Fibroblast of skin of abdomen (primary cell): ENCODE data around the gene USP5.
"Not testable (repeated sequence)": the region's sequence is repeated elsewhere in the genome, so short reads cannot be mapped to it uniquely, and the experiment has no call there.

ENCODE experiments used
- DNase-seq: peaks from one replicate; pipeline ENCODE4 v3.0.0-alpha.2; 2013

Gene USP5

DNA sequence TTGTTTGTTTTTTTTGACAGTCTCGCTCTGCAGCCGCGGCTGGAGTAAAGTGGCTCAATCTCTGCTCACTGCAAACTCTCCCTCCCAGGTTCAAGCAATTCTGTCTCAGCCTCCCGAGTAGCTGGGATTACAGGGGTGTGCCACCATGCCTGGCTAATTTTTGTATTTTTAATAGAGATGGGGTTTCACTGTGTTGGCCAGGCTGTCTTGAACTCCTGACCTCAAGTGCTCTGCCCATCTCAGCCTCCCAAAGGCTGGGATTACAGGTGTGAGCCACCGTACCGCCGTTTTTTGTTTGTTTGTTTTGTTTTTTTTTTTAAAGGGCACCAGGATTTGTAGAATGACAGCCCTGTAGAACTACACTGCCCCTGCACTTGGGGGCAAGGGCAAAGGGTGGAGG, 36.8 kb downstream of the USP5 start:
- DNase-seq = not testable (repeated sequence)

DNA sequence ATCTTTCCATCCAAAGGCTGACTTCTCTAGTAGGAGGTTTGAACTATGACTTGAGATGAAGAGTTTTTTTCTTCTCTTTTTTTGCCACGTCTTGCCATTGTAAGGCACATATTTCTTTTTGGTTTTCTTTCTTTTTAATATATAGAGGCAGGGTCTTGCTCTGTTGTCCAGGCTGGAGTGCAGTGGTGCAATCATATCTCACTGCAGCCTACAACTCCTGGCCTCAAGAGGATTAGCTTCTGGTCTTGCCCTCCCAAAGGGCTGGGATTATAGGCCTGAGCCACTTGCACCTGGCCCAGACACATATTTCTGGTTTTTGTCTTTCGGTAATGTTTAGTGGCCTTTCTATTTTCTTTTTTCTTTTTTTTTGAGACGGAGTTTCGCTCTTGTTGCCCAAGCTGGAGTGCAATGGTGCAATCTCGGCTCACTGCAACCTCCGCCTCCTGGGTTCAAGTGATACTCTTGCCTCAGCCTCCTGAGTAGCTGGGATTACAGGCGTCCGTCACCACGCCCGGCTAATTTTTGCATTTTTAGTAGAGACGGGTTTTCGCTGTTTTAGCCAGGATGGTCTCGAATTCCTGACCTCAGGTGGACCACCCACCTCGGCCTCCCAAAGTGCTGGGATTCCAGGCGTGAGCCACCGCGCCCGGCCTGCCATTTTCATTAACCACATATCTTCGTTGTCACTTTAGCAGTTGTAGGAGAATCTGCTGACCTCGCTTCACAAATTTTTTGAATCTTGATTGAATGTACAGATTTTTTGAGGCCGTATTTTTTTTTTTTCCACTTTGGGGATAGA, 38.0 kb downstream of the USP5 start:
- not testable (repeated sequence) for DNase-seq

DNA sequence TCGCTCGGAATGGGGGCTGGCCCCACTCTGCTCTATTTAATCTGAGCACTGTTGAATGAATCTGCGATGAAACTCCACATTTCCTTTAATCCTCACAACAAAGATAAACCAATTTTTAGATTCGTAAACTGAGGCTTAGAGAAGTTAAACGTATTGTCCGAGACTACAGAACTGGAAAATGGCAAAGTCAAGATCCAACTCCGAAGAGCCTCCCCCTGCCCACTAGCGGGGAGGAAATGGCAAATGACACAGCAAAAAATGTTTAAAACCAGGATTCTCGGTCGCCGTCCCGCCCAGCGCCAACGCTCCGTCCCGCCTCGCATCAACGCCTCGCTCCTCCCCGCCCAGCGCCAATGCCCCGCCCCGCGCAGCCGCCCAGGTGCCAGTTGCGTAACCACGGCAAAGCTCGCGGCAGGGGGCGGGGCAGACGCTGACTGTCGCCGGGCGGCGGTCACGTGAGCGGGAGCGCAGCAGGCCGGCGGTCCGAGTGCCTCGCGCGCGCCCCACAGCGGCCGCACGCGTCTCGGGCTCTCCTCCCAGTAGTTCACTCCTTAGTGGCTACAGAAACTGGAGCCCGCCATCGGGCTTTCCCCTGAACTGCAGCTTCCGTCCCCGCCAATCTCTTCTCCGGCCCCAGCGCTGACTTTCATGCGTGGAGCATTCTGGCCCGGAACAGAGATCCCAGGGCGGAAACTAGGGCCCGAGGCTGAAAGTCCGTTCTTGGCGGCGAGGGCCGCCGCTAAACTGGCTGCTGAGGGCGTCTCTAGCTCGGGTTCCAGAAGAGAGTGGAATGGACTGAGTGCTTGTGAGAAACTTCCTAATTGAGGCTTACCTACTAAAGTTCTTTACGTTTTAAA, 39.1 kb downstream of the USP5 start:
- peak; percentile 97 for DNase-seq

DNA sequence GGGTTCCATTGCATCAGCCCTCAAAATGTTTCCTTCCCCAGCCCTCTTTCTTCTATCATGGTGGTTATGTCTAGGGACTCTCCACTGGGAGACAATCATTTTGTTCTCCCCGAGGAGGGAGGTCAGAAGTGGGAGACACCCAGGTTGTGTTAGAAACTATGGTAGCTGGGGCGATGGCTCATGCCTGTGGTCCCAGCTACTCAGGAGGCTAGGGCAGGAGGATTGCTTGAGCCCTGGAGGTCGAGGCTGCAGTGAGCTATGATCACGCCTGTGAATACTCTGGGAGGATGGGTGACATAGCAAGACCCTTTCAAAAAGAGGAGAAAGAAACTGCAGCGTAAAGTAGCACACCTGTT, 39.7 kb downstream of the USP5 start:
- no peak for DNase-seq

DNA sequence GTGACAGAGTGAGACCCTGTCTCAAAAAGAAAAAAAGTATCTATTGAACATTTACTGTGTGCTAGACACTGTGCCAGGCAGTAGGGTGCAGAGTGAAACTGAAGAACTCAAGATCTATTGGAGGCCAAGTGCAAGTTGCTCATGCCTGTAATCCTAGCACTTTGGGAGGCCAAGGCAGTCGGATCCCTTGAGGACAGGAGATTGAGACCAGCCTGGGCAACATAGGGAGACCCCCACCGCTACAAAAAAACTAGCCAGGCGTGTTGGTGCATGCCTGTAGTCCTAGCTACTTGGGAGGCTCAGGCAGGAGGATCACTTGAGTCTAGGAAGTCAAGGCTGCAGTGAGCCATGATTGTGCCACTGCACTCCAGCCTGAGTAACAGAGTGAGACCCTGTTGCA, 40.7 kb downstream of the USP5 start:
- not testable (repeated sequence) for DNase-seq

DNA sequence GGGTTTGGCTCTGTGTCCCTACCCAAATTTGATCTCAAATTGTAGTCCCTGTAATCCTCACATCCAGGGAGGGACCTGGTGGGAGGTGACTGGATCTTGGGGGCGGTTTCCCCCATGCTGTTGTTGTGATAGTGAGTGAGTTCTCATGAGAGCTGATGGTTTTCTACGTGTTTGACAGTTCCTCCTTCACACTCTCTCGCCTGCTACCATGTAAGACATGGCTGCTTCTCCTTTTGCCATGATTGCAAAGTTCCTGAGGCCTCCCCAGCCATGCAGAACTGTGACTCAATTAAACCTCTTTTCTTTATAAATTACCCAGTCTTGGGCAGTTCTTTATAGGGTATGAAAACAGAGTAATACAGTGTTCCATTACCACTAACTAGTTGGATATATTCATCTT, 42.4 kb downstream of the USP5 start:
- no peak for DNase-seq

DNA sequence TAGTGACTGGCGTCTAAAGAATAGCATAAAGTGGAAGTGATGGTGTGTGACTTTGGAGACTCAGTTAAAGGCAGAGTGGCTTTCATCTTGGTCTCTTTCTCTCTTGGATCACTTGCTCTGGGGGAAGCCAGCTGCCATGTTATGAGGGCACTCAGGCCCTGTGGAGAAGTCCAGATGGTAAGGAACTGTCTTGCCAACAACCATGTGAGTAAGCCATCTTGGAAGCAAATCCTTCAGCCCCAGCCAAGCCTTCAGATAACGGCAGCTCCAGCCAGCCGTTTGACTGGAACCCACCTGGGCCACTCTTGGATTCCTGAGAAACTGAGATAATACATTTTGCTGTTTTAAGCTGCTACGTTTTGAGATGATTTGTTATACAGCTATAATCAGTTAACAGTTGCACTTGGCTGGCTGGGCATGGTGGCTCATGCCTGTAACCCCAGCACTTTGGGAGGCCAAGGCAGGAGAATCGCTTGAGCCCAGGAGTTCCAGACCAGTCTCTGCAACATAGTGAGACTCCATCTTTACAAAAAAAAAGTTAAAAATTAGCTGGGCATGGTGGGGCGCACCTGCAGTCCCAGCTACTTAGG, 45.0 kb downstream of the USP5 start:
- DNase-seq = no peak

DNA sequence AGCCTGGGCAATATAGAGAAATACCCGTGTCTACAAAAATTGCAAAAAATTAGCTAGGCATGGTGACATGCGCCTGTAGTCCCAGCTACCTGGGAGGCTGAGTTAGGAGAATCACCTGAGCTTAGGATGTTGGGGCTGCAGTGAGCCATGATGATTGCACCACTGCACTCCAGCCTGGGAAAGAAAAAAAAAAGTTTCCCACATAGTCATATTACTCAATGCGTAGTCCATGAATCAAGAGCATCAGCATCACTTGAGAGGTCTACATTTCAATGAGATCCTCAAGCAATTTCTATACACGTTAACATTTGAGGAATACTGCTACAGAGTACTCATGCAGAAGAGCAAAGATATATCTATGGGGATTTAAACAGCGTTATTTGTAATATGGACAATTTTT, 47.5 kb downstream of the USP5 start:
- no peak for DNase-seq

DNA sequence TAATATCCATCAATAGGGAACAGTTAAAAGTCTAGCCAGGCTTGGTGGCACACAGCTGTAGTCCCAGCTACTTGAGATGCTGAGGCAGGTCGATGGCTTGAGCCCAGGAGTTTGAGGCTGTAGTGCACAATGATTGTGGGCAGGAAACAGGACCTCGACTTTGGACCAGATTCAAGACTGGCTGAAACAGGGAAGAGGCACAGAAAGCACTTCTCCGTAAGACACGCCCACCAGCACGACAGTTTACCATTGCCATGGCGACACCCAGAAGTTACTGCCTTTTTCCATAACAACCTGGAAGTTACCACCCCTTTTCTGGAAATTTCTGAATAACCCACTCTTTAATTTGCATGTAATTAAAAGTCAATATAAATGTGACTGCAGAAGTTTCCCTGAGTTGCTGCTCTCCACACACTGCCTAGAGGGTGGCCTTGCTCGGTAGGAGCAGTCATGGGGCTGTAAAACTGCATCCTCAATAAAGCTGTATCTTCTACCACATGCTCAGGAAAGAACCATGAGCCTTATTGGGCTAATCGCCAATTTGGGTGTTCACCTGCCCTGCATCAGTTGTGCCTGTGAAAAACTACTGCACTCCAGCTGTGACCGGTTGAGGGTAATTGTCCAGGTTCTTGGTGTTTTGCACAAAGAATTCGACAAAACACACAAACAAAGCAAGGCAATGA, 48.0 kb downstream of the USP5 start:
- no peak for DNase-seq

DNA sequence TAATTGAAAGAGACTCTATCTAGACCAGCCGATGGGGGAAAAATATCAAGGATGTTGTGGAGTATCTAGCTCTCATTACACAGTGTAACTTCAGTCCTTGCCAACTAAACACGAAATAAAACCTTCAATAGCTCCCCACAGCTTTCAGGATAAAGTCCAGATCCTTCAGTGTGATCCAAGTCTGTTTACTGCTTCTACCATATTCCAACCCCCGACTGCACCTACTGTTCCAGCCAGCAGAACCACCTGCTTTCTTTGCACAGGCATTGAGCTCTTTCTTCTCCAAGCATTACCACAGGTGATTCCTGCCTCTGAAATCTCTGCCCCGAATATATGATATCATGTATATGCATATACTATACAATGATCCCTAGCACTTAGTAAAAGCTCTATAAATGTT, 50.5 kb downstream of the USP5 start:
- no peak for DNase-seq

DNA sequence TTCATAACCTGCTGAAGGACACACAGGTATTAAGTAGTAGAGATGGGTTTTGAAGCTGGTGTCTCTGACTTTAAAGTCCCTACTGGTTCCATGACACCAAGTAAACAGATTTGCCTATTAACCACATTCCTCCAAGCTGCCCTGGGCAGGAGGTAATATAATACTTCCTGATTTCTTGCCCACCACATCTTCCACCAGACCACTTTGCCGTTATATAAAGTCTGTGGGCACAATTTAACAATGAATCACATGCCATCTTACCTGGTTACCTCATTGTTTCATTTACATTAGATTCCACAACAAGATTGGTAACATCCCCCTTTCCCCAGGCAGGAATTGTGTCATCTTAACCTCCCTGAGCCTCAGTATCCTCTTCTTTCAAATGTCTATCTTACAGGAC, 51.8 kb downstream of the USP5 start:
- no peak for DNase-seq

DNA sequence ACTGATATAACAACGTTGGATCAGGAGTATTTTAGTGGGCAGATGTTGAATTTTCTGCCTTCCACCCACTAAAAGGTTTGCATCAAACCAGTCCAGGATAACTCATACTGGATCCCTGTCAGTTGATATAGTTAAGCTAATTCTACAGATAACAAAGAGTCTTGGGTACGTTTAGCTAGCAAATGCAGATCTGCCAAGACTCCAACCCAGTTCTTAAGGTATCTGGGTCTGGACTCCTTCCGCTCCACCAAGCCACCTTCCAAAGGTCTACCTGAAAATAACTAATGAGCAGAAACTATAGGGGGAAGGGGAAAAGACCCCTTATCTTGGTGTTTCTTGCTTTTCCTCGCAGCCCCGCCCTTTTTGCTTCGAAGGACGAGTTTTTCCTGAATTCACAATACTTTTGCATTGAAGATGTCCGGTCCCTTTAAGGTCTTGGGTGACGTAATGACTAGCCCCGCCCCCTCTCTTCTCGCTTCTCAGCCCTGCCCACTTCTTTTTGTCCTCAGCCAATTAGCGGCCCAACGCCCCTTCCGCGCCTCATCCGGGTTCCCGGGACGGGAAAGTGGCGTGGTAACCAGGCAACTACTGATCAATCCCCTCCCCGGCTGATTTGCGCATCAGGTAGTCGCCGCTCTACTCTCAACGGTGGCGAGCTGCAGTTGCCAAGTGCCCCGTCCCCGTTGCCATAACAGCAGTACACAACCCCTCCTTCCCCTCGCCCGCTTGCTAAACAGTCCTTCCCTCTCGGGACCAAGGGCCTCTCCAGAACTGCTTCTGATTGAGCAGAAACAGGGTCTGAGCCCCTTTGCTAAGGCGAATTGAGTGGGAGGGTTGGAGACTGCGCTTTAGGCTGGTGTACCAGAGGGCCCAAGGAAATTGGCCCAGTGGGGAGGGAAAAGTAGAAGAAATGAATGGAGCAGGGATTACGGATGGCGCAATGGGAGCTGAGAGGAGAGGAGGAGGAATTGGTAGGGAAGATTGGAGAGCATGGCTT, 52.6 kb downstream of the USP5 start, which contains the start of gene LRRC23:
Gene LRRC23 (plus strand): TSS at position 543 of the 997 bp plus-strand sequence. CDS start 812 bp downstream, outside the sequence.
- peak; percentile 95 for DNase-seq

DNA sequence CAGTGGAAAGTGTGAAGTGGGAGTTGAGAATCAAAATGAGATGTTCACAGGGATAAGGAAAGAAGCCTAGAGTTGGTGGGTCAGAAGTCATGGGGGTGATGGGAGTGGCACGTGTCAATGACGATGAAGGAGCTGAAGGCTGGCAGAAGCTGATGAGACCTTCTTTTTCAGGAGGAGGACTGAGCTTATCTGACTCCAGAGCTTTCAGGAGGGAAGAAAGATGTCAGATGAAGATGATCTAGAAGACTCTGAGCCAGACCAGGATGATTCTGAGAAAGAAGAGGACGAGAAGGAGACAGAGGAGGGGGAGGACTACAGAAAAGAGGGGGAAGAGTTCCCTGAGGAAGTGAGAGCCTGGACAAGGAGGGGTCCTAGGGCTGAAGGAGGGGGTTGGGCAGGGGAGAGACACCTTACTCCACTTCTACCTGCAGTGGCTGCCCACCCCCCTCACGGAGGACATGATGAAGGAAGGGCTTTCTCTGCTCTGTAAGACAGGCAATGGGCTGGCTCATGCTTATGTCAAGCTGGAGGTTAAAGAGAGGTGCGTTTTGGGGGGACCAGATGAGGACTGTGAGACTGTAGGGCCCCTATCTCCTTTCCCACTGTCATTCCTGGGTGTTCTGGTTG, 53.6 kb downstream of the USP5 start:
- no peak for DNase-seq

DNA sequence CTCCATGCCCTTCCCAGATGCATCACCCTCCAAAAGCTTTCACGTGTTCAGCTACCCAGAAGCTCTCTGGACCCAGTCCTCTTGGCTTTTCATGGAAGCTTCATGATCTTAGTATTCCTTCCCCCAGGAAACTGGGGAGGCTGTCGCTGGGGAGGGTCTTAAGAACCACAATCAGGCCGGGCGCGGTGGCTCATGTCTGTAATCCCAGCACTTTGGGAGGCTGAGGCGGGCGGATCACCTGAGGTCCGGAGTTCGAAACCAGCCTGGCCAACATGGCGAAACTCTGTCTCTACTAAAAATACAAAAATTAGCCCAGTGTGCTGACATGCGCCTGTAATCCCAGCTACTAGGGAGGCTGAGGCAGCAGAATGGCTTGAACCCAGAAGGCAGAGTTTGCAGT, 56.2 kb downstream of the USP5 start:
- DNase-seq = not testable (repeated sequence)

DNA sequence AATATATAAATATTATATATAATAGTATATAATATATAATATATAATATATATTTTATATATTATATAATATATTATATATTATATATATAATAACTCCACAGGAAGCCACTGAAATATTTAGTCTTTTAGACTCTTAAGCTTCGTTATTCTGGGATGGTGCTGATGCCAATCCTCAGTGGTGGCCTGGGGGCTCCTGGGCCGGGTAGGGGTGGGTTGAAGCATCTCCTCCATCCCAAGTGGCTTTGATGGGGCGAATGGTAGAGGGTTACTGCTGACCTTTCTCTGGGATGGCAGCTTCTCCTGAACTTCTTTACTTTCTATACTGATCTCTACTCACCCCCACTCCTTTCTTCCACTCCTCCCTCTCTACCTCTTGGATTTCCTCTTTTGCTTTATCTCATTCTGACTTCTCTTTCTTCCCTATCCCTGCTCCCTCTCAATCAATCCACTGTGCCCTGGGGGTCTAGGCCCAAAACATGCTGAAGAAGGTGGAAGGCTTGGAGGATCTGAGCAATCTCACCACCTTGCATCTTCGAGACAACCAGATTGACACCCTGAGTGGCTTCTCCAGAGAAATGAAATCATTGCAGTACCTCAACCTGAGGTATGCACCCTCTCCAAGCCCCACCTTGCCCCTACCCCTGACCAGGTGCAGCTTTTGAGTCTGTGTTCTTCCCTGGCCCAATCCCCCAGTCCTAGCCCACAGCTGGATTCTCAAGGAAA, 57.6 kb downstream of the USP5 start:
- DNase-seq = no peak

DNA sequence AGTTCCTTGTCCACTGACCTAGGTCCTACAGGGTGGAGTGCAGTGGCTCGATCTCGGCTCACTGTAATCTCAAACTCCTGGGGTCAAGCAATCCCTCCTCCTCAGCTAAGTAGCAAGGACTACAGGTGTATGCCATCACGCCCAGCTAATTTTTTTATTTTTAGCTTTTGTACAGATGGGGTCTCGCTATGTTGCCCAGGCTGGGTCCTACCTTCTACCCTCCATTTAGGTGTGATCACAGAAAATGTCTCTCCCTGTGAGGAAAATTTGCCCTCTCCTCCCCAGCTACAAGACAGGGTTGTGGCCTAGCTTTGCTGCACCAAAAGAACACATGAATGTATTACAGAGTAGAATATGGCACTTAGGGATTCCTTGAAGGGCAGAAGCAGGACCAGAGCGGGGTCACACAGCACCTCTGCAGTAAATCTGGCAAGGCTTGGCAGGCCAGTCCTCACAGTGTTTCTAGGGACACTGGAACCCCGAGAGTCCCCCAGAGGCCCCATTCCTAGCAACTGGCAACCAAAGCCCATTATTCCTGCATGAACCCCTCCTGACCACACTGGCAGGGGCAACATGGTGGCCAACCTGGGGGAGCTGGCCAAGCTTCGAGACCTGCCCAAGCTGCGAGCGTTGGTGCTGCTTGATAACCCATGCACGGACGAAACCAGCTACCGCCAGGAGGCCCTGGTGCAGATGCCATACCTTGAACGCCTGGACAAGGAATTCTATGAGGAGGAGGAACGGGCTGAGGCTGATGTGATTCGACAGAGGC, 60.4 kb downstream of the USP5 start:
- no peak for DNase-seq

DNA sequence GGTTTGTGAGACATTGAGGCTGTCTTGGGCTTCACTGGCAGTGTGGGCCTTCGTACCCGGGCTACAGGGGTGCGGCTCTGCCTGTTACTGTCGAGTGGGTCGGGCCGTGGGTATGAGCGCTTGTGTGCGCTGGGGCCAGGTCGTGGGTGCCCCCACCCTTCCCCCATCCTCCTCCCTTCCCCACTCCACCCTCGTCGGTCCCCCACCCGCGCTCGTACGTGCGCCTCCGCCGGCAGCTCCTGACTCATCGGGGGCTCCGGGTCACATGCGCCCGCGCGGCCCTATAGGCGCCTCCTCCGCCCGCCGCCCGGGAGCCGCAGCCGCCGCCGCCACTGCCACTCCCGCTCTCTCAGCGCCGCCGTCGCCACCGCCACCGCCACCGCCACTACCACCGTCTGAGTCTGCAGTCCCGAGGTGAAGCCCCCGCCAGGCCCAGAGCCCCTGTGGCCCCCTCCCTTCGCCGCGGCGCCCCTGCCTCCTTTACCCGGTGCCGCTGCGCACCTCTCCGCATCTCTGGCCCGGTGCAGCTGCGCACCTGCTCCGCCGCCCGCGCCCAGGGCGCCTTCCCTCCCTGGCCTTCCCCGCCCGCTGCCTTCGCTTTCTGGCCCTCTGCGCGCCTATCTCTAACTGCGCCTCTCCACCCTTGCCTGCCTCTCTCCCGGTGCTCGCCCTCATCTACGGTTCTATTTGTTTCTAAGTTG, 62.4 kb downstream of the USP5 start, which contains the start of gene ENO2:
Gene ENO2 (plus strand): TSS at position 335 of the 701 bp plus-strand sequence. CDS start 1,253 bp downstream, outside the sequence.
- peak; percentile 73 for DNase-seq

DNA sequence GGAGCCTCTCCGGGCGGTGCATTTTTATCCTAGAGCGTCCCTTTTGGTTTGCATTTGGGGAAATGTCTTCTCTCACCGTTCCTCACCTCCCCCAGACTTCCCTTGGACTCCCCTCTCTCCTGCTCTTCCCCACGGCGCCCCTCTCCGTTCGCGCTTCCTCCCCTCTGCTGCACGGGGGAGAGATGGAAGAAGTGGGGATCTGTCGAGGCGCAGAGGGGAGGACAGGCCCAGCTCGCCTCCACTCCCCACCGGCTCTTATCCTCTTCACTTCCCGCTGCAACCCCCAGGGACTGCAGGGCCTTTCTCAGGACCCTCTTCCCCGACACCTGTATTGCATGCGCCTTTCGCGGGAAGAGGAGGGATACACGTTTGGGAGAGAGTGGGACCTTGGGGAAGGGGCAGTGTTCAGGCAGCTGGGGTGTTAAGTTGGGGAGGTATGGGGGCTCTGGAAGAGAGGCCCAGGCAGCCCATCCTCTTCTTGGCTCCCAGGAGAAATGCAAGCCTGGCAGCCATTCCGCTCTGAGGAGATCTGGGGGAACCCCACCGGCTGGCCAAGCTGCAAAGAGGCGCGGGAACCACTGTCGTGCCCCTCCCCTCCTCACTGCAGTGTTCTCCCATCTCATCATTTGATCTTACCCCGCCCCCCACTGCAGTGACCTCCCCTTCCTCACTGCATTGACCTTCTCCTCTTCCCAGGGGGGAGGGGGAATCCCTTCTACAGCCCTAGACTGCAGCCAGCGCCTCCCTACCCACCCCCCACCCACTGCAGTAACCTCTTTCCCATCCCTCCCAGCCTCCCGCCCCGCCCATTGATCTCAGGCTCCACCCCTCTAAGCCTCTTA, 63.2 kb downstream of the USP5 start:
- no peak for DNase-seq
